GM19395 (cell line): ENCODE results near the gene HYAL3.

Source experiments
- ATAC-seq: cut with Tn5 transposase; IDR thresholded peaks from one replicate; pipeline ENCODE4 v1.9.1; 2021; ENCODE audit warnings: mild to moderate bottlenecking, moderate library complexity; ENCODE audit not compliant: unreplicated experiment

HYAL3 gene

DNA sequence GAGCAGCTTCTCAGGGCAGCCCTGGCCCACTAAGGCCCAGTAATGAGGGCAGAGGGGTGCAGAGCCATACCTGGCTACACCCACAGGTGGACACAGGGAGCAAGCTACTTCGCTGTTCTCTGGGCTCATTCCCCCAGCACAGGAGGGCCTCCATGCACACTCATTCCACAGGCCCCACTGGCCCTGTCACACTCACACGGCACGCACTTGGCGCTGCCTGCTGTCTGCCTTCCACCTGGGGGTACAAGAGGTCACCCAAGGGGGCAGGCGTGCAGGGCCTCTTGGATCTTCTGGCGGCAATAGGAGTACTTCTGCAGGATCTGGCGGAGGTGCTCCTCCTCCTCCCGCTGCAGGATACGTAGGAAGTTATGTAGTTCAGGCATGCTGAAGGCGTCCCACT lies 31.1 kb upstream of the HYAL3 start:
- ATAC-seq: no peak

DNA sequence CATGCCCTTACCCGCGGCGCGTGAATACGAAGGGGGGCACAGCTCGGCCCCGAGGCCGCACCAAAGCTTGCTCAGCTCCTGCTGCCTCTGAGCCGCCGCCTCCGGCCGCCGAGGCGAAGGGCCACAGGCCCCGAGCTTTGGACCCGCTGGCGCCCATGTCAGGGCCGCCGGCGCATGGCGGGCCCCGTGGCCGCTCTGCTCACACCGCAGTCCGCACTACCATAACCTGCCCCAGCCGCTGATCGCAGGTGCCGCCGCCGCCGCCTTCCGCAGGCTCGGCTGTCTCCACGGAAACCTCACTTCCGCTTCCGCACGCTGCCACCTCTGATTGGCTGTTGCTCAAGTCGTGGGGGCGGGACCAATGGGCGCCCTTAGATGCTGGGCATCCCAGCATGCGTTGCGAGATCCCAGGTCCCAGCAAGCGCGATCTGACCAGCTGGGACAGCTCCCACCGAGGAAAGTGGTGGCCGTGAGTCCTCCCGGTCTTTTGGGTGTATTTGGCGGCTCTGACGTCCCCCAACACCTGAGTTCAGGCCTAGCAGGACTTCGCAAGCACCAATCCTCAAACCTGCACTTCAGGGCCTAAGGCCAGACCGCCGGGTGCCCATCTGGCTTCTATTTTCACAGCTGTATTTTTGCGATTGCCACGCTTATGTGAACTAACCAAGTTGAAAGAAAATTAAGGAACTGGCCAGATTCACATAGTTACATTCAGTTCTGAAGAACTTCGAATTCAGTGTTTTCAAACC lies 28.9 kb upstream of the HYAL3 start, which contains the start of gene TUSC2:
TSS of gene TUSC2 (minus strand) at position 281 of the 749 bp plus-strand sequence. CDS start at position 157, 124 bp downstream.
- ATAC-seq: peak; percentile 80

- no peak for ATAC-seq
These were observed 27.9 kb upstream of the HYAL3 start for GRCh38 chr3:50327129-50327528.

GRCh38 chr3:50326182-50326541 lies 27.0 kb upstream of the HYAL3 start:
- ATAC-seq: no peak

- no peak for ATAC-seq
These were observed 26.4 kb upstream of the HYAL3 start for GRCh38 chr3:50325497-50326181.

DNA sequence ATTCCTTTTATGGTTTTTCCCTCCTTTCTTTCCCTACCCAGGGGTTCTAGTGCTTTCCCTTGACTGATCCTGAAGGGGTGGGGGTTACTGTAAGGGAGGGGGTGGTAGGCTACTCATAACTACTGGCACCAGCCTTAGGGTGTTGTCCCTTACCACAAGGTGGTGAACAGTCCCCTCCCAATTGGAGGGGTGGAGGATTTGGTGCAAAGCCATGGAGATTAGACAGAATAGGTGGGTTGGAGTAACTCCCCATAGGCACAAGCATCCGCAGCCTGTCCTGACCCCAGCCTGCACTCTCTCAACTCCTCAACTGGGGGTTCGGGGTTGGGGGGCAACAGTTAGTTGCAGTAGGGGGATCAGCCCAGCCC lies 25.9 kb upstream of the HYAL3 start:
- ATAC-seq: no peak

- no peak for ATAC-seq
These were observed 25.3 kb upstream of the HYAL3 start for GRCh38 chr3:50324351-50325112.

DNA sequence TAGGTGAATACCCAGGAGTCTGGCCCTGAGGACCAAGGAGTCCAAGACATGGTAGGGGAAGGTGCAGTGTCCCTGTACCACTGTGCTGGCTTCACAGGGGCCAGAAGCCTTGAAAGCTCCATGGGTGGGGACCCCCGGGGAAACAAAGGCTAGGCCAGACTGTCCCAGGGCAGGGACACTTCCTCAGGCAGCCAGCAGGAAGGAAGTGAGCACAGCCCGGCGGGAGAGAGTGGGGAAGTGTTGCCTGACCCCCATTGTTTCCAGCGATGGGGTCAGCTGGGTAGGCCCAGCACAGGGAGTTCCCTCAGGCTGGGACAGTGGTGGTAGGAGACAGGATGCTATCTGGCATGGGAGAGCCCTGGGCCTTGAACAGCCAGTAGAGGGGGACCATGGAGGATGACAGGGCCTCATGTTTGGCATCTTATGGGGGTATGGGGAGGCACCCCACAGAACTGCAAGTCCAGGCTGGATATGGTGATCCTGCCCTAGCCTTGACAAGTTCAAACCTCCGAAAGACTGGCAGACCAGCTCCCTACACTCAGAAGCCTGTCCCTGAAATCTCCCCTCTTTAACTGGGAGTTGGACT lies 24.5 kb upstream of the HYAL3 start:
- ATAC-seq: no peak

- ATAC-seq: no peak
These were observed 23.9 kb upstream of the HYAL3 start for GRCh38 chr3:50323092-50323600.

GRCh38 chr3:50322386-50323091 lies 23.3 kb upstream of the HYAL3 start, which contains the start of gene HYAL2:
Gene HYAL2, minus strand, starts transcription at chr3:50322745. Its CDS starts 2,256 bp downstream, at chr3:50320489.
- ATAC-seq: no peak

GRCh38 chr3:50322115-50322385 lies 22.8 kb upstream of the HYAL3 start:
- ATAC-seq: no peak

GRCh38 chr3:50321336-50322114 lies 22.3 kb upstream of the HYAL3 start:
- peak; percentile 82 for ATAC-seq

- peak; percentile 55 for ATAC-seq
These were observed 21.7 kb upstream of the HYAL3 start for GRCh38 chr3:50320853-50321335.

- ATAC-seq: no peak
These were observed 20.9 kb upstream of the HYAL3 start for GRCh38 chr3:50319894-50320625.

GRCh38 chr3:50319181-50319893 lies 20.1 kb upstream of the HYAL3 start:
- no peak for ATAC-seq

- no peak for ATAC-seq
These were observed 19.4 kb upstream of the HYAL3 start for GRCh38 chr3:50318615-50319014.

DNA sequence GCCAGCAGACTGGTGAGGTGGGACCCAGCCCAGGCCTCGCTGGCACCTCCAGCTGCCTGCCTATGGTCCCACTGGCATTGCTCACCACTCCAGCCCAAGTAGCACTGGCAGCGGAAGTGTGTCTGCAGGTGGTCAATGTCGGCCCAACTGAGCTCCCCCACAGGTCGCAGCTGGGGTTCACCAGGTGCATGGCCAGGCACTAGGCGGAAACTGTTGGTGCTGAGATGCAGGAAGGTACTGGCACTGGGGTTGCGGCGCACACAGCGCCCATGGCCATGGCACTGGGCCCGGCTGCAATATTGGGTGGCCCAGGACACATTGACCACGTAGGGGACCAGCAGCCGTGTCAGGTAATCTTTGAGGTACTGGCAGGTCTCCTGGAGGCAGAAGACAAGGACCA lies 19.0 kb upstream of the HYAL3 start:
- no peak for ATAC-seq

DNA sequence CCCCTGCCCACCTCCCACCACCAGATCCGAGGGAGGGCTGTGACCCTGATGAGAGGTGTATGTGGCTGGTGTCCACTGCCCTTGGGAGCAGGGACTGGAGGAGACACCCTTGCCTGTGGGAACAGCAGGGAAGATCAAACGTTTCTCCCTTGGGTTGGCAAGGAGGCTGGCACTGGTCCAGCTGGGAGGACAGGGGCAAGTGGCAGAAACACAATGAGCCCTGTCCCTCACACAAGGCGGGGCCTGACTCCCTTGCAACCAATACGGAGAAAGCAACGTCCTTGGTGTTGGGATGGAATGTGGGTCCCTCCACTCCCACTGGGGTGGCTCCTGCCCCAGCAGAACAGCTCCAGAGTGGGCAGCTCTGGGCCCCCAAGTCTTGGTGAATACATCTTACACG lies 18.1 kb upstream of the HYAL3 start:
- ATAC-seq: no peak
